H1 (cell line): ENCODE results near the gene ANO2. TPM values are rescaled to one million over a fixed set of nuclear protein-coding genes. Genes with fewer than 3 reads are reported as not detected.

Experiments
- BRCA1 ChIP-seq: IDR thresholded peaks from 2 replicates; pipeline ENCODE4 v1.6.1; 2012; ENCODE audit warnings: low read depth, low read length, improper control_type of control experiment
- FOSL1 ChIP-seq: IDR thresholded peaks from 2 replicates; pipeline ENCODE4 v1.6.1; 2011; ENCODE audit warnings: mild to moderate bottlenecking, low read depth, low read length, moderate library complexity; ENCODE audit not compliant: insufficient read depth
- PHF8 ChIP-seq: fragments of 200-600 bp; sonication (generic); conservative IDR thresholded peaks from 2 replicates; pipeline ENCODE4 v1.7.1; 2012; ENCODE audit warnings: low read depth, mild to moderate bottlenecking, inconsistent platforms, low read length, moderate library complexity
- polyA plus RNA-seq, 7 experiments: library from polyadenylated mRNA; depleted of rRNA in 3 of 7; stranded (reverse) in 5 of 7; unstranded in 2 of 7; fragments of >200 nt in 5 of 7; fragments of 200-250 nt in 2 of 7; gene quantifications; 1 replicate in 5 of 7; 2 replicates in 1 of 7; 4 replicates in 1 of 7; pipeline versions ENCODE4 v1.2.1 to v1.2.3, GENCODE V29; 2011 to 2013; ENCODE audit warnings: missing spikeins in 2 of 7, mixed read lengths in 2 of 7
- total RNA-seq: library from RNA; stranded (reverse); fragmentation: NEBNext Ultra II Directional; extraction: Animal tissue kit (Norgen Biotek cat#: 25700); gene quantifications from 2 replicates; pipeline ENCODE4 v1.2.1, GENCODE V29; 2021

ANO2 gene
- total and polyA plus RNA-seq, 2 of the 8 experiments (the other 6 are each of a cell fraction or from before 2014, with no cell fraction given) = 1.9 to 5.5 TPM

- TF ChIP-seq BRCA1 (no peak), FOSL1 (no peak), PHF8 (no peak)
Measured at GRCh38 chr12:5924342-5924741, 20.7 kb downstream of the ANO2 start (continued).
